Stimulated activated CD4-positive, alpha-beta T cell treated with anti-CD3 and anti-CD28 coated beads, Interleukin-1b, Interleukin-23, amount 100 ng/mL, for 4 hours (primary cell): ENCODE results near the gene SIAH1.
"Not testable (repeated sequence)": the region's sequence is repeated elsewhere in the genome, so short reads cannot be mapped to it uniquely, and the experiment has no call there.

ENCODE experiments used
- DNase-seq, 2 donors: peaks; one replicate each; pipeline ENCODE4 v3.0.0-alpha.2; 2020; ENCODE audit warnings: low read depth in 2 of 2

Gene SIAH1

DNA sequence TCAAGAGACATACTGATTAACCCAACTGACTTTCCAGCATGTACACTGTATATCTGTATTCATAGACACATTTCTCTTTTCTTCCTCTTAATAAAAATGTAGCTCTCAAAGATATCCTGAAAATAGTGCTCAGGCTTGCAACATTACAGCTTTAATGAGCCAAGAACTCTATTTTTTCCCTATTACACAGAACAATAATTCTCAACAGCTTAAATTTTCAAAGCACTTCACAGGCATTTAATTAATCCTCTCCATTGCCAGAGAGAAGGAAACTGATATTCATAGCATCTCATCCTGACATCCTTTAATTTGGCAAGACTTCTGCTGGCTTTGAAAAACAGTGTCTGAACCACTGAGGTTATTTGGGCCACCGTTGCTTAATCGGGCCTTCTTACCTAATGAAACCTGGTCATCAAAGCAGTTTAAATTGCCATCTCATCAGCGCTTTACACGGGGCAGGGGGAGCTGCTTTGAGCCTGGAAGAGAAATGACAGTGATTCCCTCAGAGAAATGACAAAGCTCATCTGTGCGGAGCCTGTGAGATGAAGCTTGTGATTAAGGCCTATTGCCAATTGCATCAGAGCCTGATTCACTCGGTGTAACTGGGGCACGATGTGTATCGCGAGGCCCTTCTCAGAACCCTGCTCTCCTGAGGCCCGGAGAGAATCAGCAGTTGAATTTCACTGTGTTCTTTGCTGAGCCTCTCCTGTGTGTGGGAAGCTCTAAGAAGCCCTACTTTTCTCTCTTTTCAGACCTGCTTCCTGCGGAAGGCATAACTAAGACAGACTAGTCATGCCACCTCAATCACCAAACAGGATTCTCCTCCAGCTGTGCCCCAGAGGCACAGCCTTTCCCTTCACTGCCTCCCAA is 8.5 kb upstream of the SIAH1 start:
- DNase-seq: no peak

DNA sequence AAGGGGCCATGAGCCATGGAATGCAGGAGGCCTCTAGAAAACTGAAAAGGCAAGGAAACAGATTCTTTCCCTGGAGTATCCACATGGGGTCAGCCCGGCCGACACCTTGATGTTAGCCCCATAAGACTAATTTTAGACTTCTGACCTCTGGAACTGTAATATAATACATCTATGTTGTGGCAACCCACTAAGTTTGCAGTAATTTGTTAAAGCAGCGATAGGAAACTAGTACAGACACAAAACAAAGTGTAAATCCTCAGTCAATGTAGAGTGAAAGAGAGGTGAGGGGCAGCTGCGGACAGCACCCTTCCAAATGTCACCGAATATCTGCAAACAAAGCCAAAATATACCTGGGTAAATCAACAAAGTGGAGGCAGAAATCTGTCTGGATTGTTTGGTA is 7.2 kb upstream of the SIAH1 start:
- no peak for DNase-seq

DNA sequence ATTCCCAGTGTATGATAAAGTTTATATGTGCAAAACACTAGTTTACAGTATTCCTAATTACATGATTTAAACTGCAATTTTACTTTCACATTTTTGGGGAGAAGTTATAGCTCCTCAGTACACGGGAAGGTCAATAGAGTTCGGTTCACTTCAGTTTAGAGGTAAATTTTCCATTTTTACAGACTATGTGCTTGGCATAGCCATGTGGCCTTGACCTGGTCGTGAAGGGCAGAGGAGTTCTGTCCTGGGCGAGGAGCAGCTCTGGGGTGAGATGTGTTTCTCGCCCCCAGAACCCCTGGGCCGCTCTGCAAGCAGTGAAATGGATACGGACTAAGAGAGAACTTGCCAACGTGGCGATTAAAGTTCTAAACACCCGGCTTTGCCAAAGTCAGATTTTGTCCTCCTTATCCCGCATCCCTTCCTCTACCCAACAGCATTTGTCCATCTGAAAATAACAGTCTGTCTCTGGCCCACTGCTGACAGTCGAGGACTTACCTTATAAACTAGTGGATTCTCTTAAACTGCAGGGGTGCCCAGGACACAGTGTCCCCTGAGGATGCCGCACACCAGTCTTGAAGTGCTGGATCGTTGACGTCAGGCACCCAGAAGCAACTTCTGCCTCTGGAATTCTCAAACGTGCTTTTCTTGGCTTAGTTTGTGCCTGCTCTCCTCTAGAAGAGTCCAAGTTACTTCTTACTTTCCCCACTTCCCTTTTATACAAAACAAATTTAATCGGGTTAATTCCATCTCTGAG is 1.5 kb upstream of the SIAH1 start:
- no peak for DNase-seq

DNA sequence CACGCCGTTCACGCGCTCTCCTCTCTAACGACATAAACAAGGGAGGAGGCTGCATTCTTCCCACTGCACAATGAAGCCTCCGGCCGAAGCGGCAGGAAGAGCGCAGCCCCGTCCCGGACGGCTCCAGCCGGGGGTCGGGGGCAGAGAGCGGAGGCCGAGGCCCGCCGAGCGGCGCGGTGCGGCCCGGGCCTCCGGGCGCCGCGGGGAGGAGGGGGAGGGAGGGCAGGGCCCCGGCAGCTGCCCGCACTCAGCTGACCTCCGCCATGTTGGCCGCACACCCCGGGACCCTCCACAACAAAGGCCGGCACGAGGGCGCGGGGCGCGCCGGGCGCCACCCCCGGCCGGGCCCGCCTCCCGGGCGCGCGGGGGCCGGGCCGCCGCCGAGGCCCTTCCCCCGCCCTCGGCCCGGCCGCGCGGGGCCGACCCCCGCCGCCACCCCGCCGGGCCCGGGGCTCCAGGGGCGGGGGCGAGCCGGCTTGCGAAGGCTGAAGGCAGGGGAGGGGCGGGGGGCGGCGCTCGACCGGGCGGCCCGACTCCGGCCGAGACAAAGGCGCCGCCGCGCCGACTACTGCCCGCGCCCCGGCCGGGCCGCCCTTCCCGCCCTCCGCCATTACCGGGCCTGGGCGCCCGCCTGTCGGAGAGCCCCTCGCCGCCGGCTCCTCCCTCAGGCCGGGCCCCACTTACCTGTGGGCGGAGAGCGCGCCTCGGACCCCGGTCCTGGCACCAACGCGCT is 527 bp downstream of the SIAH1 start:
- no peak for DNase-seq

DNA sequence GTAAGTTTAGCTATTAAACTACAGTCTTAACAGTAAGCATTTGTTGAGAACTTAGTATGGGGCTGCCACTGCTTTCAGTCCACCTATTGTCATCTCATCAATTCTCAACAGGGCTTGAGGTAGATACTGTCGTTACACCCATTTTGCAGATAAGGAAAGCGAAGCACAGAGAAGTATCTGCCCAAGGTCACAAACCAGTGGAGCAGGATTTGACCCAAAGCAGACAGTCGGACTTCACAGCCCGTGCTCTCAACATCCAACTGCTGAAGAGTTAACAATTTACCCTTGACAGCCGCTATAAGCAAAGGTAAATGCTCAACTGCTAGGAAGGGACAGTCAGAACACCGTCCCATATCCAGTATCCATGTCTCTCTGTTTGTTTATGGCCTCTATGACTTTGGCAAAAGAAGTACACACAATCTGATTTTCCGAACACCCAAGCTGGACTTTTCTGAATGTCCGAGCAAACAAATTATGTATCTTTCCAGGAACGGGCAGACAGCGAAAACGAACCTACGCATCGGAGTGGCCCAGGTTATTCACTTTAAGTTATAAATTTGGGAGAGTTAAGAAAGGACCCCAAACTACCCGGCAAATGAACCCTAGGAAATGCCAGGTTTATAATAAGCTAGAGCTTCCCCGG is 1.2 kb downstream of the SIAH1 start:
- no peak for DNase-seq

DNA sequence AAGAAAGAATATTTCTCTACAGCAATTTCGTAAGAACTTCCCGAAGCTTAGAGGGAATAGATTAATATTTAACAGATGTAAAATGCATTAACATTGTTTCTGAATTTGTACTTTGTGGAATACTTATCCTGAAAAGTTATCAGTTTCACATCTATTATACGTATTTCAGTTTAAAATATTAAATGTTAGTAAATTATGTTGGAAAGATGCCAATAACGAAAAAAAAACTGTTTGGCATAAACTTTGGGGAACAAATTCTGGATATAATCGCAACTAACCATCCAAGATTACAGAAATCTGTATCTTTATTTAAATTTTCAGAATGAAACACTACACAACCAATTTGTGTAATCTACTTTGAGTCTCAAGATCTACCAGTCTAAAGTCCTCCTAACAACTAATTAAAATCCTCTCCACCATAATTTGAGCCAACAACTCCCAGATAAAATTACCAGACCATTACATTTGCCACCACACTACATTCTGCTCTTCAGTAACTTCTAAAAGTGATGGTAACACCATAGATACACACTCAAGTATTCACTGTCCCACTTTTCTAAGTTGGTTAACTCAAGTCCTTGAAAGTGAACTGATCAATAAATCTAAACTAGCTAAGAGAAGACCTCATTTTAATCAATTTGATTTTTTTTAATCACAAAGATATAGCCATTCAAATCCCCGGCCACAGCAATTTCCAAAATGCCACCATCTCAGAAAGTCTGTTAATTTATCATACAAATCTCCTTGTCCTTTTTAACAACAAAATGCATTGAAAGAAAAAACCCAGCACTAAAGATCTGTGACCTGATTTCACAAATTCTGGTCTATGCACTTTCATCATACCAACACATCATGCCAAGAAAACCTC is 2.0 kb downstream of the SIAH1 start:
- no peak for DNase-seq

DNA sequence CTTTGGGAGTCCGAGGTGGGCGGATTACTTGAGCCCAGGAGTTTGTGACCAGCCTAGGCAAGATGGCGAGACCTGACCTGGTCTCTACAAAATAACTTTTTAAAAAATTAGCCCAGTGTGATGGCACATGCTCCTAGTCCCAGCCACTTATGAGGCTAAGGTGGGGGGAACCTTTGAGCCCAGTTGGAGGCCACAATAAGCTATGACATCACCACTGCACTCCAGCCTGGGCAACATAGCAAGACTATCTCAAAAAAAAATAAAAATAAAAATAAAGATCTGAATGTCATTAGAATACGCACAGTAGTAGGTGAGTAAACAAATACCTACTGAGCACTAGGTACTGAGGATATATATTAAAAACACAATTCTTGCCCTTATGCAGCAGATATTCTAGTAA is 3.1 kb downstream of the SIAH1 start:
- DNase-seq: no peak

DNA sequence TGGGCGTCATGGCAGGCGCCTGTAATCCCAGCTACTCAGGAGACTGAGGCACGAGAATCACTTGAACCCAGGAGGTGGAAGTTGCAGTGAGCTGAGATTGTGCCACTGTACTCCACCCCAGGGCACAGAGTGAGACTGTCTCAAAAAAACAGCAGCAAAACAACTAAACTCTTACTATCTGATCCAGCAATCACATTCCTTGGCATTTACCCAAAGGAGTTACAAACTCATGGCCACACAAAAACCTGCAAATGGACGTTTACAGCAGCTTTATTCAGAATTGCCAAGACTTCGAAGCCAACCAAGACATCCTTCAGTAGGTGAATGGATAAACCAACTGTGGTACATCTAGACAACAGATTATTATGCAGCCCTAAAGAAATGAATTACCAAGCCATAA is 4.0 kb downstream of the SIAH1 start:
- no peak for DNase-seq

DNA sequence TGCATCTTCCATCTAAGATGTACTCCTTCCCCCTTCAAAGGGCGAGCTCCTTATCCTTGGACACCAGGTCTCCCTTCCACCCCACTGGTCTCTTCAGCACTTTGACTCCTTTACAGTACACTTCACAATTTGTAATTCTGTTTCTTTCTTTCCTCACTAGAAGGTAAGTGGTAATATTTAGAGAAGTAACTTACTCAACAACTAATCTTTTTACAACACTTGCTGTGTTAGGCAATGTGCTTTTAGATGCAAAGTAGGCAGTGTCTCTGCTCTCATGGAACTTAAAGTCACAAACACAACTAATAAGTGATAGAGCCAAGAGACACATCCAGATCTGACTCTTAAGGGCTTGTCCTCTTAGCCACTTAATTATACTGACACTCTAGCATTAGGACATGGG is 6.4 kb downstream of the SIAH1 start:
- no peak for DNase-seq

DNA sequence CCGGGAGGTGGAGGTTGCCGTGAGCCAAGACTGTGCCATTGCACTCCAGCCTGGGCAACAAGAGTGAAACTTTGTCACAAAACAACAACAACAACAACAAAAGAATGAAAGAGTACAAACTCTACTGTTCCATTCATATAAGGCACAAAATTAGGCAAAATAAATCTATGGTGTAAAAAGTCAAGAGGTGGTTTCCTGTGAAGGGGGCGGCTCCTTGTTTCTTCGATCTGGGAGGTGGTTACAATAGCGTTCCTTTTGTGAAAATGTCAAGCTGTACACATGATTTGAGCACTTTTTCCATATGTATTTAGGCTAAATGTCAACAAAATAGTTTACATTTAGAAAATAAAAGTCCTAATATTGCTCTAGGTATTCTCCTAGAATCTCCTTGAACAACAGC is 6.9 kb downstream of the SIAH1 start:
- no peak for DNase-seq

DNA sequence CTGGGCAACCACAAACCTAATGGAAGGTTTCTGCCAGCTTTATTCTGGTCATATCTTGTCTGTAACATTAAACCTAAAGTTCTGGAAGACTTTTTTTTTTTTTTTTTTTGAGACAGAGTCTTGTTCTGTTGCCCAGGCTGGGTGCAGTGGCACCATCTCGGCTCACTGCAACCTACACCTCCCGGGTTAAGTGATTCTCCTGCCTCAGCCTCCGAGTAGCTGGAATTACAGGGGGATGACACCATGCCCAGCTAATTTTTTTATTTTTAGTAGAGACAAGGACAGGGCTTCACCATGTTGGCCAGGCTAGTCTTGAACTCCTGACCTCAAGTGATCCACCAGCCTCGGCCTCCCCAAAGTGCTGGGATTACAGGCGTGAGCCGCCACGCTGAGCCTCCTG is 7.9 kb downstream of the SIAH1 start:
- DNase-seq: not testable (repeated sequence)

DNA sequence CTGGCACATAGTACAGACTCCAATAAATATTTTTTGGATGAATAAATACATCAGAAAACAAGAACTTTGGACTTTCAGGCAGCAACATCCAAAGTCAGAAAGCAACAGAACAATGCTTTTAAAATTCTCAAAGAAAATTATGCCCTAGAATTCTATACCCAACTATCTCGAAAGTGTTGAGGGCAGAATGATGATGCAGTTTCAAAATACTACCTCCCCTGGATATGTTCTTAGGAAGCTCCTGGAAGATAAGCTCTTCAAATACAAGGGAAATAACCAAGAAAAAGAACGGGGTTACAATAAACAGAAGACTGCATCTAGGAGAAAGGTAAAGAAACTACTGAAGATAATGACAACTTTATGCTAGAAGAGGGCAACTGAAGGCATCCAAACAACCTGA is 11.0 kb downstream of the SIAH1 start:
- no peak for DNase-seq

DNA sequence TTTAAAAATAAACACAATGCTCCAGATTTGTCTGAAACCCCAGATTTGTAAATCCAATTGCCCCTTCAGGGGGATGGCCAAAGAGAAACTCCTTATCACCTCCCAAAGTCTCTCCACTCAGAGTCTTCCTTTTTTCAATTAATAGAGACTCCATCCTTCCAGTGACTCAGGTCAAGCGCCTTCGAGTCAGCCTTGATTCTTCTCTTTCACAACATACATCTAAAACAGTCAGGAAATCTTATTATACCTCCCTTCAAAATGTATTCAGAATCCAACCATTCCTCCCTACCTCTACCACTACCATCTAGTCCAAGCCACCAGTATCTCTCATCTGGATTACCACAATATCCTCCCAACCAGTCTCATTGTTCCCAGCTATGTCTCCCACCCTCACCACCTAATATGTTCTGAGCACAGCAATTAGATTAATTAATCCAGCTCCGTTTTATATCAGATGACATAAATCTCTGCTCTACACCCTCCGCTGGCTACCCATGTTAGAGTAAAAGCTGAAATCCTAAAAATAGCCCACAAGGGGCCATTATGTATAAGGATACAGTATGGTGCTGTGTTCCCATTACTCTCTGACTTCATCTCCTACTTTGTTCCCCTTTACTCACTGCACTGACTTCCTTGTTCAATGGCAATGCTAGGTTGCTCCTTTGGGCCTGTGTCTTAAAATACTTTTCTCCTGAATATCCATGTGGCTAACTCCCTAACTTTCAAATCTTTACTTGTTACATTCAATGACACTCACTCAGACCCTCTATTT is 11.8 kb downstream of the SIAH1 start:
- no peak for DNase-seq

DNA sequence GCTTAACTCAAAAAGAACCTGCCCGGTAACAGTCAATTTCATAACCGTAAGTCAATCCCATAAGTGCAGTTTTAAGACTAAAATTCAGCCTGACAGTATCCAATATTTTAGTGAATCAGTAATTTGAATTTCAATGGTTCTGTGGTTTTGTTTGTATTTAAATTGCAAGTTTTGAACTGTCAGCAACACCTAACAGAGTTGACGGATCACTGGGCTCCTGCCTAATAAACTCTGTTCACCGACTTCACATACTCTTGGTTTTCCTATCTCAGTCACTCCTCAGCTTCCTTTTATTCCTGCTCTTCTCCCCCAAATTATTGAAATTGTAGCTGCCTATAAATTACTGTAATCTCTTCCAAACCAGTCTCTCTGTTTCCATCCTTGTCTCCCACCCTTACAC is 12.5 kb downstream of the SIAH1 start:
- no peak for DNase-seq

DNA sequence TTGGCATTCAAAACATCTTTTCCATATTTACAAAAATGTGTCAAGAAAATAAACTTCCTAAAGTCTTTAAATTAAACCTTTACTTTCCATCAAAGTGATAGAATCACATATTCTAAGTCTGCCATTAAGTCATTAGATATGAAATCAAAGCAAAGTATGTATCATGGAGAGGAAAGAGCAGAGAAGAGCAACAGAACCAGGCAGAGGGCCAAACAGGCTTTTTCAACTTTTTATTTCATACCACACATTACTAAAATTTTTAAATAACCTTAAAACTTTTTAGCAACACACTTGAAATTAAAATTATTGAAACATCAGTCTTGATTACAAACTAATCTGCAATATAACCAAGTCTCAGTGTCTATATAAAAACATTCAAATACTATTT is 13.8 kb downstream of the SIAH1 start:
- no peak for DNase-seq

DNA sequence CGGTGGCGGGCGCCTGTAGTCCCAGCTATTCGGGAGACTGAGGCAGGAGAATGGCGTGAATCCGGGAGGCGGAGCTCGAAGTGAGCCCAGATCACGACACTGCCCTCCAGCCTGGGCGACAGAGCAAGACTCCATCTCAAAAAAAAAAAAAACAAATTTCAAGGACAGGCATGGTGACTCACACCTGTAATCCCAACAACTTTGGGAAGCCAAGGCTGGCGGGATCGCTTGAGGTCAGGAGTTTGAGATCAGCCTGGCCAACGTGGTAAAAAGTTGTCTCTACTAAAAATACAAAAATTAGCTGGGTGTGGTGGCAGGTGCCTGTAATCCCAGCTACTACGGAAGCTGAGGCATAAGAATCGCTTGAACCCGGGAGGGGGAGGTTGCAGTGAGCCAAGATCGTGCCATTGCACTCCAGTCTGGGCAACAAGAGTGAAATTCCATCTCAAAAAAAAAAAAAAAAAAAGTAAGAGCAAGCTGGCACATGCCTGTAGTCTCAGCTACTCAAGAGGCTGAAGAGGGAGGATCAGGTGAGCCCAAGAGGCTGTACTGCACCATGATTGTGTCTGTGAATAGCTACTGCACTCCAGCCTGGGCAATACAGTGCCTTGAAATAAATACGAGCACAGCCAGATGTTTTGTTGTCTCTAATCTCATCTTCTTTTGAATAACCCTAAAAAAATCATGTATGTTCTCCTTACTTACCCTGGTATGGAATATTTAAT is 14.4 kb downstream of the SIAH1 start:
- not testable (repeated sequence) for DNase-seq

DNA sequence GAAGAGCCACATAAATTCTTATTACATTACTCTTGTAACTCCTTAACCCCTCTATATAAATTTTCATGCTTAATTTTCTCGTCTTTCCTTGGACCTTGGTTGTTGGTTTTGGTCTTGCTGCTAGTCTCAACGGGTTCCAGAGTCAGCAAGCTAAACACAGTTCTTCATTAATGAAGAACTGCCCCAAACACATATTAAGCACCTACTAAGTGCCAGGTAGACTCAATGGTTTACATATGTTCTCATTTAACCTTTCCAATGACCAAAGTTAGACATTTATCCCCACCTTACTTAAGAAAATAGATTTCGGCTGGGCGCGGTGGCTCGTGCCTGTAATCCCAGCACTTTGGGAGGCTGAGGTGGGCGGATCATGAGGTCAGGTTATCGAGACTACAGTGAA is 15.0 kb downstream of the SIAH1 start:
- no peak for DNase-seq

DNA sequence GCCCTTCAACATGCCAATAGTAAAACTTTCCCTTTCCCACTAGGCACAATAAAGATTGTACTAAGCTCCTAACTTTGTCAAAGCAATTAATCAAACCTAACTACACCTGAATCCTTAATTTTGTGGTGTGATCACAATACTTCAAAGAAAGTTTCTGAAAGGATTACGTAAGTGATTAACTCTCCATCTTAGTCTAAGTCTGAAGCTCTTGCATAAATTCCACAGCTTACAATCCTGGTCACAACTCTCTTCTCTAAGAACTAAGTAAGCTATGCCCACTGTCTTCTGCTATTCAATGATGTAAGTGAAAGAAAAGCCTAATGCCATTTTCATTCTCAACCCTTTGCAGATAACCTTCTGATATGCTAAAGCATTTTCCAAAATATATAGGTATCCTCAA is 15.4 kb downstream of the SIAH1 start:
- DNase-seq: no peak

DNA sequence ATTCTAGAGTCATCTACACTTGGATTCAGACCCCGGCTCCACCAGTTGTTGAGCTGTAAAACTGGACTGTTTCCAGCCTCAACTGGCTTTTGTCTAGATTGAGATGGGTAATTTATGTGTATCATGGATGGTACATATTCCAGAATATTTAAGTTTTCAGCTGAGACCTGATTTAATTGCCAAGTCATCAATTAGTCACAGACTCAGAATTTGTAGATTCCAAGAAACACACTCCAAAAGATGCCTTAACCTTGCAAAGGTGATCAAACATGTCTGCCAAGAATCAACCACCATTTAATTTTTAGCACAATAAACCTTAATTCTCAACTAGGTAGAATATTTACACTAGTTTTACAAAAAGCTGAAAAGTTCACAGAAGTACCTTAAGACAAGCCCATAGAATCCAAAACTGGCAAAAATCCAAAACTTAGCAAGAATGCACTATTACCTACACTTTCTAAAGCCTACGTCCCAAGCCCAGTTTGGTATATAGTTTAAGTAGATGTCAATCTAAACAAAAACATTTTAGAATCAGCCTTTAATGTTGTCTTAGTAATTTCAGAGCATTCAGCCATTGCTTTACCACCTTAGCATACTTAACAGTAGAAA is 17.7 kb downstream of the SIAH1 start:
- no peak for DNase-seq
